Motor neuron (in vitro differentiated cells): ENCODE measurements around the gene KLHL11. TPM values are rescaled to one million over a fixed set of nuclear protein-coding genes. Genes with fewer than 3 reads are reported as not detected.

Experiments
- ATAC-seq, 8 experiments: fragments of 200-7000 bp; cut with Tn5 transposase; replicated peaks in 6 of 8; 2 replicates each; pipeline ENCODE4 v1.8.0; 2021; ENCODE audit warnings: mild to moderate bottlenecking in 8 of 8, moderate library complexity in 8 of 8
- H3K27ac ChIP-seq, 2 donors: fragments of 250-450 bp; sonication (Bioruptor Pico); 2 replicates each; pipeline ENCODE4 v1.9.0; 2021; ENCODE audit warnings: antibody characterized with exemption in 2 of 2, mild to moderate bottlenecking in 2 of 2, moderate library complexity in 1 of 2
- H3K4me1 ChIP-seq, 2 donors: fragments of 250-450 bp; sonication (Bioruptor Pico); replicated peaks in 1 of 2; 2 replicates each; pipeline ENCODE4 v1.6.1; 2021; ENCODE audit warnings: antibody characterized with exemption in 2 of 2, mild to moderate bottlenecking in 2 of 2, moderate library complexity in 1 of 2
- H3K4me3 ChIP-seq, 5 donors: fragments of 250-450 bp; sonication (Bioruptor Pico); 2 replicates each; pipeline ENCODE4 v1.9.0; 2021; ENCODE audit warnings: antibody characterized with exemption in 5 of 5, mild to moderate bottlenecking in 5 of 5, moderate library complexity in 4 of 5
- WGBS, 10 experiments: fragments of 450-650 bp; shearing (Covaris generic); methylation state at CpG; one replicate each; pipeline ENCODE4 v1.0.0; 2022; 5-methylcytosine and 5-hydroxymethylcytosine counted together
- in situ Hi-C, 9 experiments: fragments of 400-800 bp; cut with MboI; loops; one replicate each; pipeline ENCODE4 v1.15.0; 2021; ENCODE audit warnings: low sequenced_read_pairs in 9 of 9, low pct_unique_long_range_greater_than_20kb in 2 of 9; ENCODE audit not compliant: unreplicated experiment in 9 of 9
- total RNA-seq, 8 experiments: library from RNA; unstranded; fragments of 300-600 nt; gene quantifications; 2 replicates each; pipeline versions ENCODE4 v1.2.3 to v1.2.4, GENCODE V29; 2022

KLHL11 gene
- total RNA-seq, 8 experiments from 2014 or later: 15.3 to 28.7 (median 22.8) TPM

DNA sequence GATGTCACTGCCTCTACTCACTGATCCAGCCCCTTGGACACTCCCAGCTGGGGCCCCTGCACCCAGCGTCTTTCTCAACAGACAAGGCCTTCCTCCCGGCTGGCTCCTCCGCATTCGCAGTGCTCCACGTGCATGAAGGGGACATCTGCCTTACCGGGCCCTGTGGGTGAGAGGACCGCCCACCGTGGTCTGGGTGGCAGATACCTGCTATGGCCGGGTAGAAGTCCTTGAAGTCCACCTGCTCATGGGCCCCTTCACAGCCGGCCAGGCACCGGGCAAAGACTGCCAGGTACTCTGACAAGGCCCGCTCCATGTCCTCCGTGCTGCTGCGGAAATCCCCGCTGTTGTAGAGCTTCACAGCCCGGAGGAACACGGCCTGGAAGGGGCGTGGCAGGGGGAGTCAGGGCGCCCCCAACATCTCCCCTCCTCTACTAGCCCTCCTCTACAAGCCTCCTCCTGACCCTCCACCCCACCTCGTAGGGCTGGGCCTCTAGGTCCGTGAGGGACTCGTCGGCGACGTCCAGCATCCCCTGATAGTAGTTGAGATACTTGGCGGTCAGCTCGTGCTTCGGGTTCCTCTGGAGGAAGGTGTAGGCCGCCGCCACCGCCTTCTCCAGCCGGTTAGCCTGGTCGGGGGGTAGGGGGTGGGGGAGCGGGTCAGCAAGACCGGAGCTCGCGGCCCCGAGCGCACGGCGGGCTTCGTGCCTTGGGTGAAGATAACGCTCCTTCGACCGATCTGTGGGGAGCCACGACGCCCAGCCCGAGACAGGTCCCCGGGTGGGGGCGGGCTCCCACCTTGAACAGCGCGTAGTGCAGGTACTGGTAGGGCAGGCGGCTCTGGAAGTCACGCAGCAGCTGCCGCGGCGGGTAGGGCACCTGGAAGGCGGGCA lies 54.3 kb downstream of the KLHL11 start:
- Histone ChIP-seq H3K4me1 (peaks cover 6 to 21% of the 10 kb centered on the region in 2 donors), H3K27ac (peak overlapping the region; percentile 89 to 93), H3K4me3 (peak overlapping the region; percentile 77 to 96 (median 80))
- in situ Hi-C loops: no loop called here
- ATAC-seq: peak in 4 of 8 experiments; percentile 1 to 4 (median 2)
- 3 to 21% methylated on average over 4 to 14 of the region's 58 CpGs; no CpG with 5 or more reads in 8 of the 10 experiments for WGBS, 10 experiments

GRCh38 chr17:41806685-41807445 lies 58.4 kb downstream of the KLHL11 start:
- 60 to 100% (median 90%) methylated on average over 1 to 3 of the region's 8 CpGs; no CpG with 5 or more reads in 5 of the 10 experiments for WGBS, 10 experiments
- Histone ChIP-seq H3K4me3 (no peak overlapping the region), H3K4me1 (peaks cover 6 to 13% of the 10 kb centered on the region in 2 donors), H3K27ac (no peak overlapping the region)
- in situ Hi-C loops: loop anchor here in 1 of 9 experiments (10.0 kb wide), 1 partner anchor 72 kb away; the partner anchor contains the start of gene HAP1
- no peak for ATAC-seq

Other genes with a start within 250 kb of the KLHL11 start
- 10 to 100 TPM in 3 of 8 experiments, 1 to 10 TPM in 1, under 1 TPM in 2, not detected in 2; 0.17 to 18.1 (median 5.8) TPM for gene KRT17, start 240.8 kb downstream of the KLHL11 start, total RNA-seq
- gene EIF1, start 176.5 kb downstream of the KLHL11 start, total RNA-seq: 100 to 1,000 TPM; 160 to 776 (median 444) TPM
- not detected for gene GAST, start 153.1 kb downstream of the KLHL11 start, total RNA-seq
- gene HAP1, start 130.8 kb downstream of the KLHL11 start, total RNA-seq: 10 to 100 TPM in 1 of 8 experiments, 1 to 10 TPM in 6, under 1 TPM in 1; 0.41 to 12.8 (median 2.1) TPM
- 10 to 100 TPM in 7 of 8 experiments, 1 to 10 TPM in 1; 4.9 to 34.5 (median 16.8) TPM for gene JUP, start 78.7 kb downstream of the KLHL11 start, total RNA-seq
- gene P3H4, start 53.5 kb downstream of the KLHL11 start, total RNA-seq: 10 to 100 TPM; 13.4 to 50.3 (median 20.3) TPM
- gene FKBP10, start 52.4 kb downstream of the KLHL11 start, total RNA-seq: 100 to 1,000 TPM in 4 of 8 experiments, 10 to 100 TPM in 4; 42.7 to 330 (median 97.6) TPM
- gene NT5C3B, start 29.2 kb downstream of the KLHL11 start, total RNA-seq: 100 to 1,000 TPM in 4 of 8 experiments, 10 to 100 TPM in 4; 55.9 to 126 (median 104) TPM
- gene KLHL10, start 27.6 kb downstream of the KLHL11 start, total RNA-seq: under 1 TPM; 0.20 to 0.77 (median 0.32) TPM
- 100 to 1,000 TPM in 4 of 8 experiments, 10 to 100 TPM in 4; 87.0 to 283 (median 141) TPM for gene ACLY, start 53.5 kb upstream of the KLHL11 start, total RNA-seq
- gene ODAD4, start 65.2 kb upstream of the KLHL11 start, total RNA-seq: 10 to 100 TPM in 1 of 8 experiments, 1 to 10 TPM in 6, under 1 TPM in 1; 0.31 to 10.4 (median 4.6) TPM
- gene CNP, start 101.4 kb upstream of the KLHL11 start, total RNA-seq: 10 to 100 TPM; 20.5 to 99.0 (median 51.0) TPM
- gene DNAJC7, start 152.0 kb upstream of the KLHL11 start, total RNA-seq: 100 to 1,000 TPM in 4 of 8 experiments, 10 to 100 TPM in 4; 56.4 to 143 (median 93.6) TPM
- 10 to 100 TPM; 32.3 to 65.8 (median 51.8) TPM for gene NKIRAS2, start 154.7 kb upstream of the KLHL11 start, total RNA-seq
- 1 to 10 TPM in 5 of 8 experiments, under 1 TPM in 3; 0.25 to 2.9 (median 2.1) TPM for gene C17orf113, start 185.2 kb upstream of the KLHL11 start, total RNA-seq
- 1 to 10 TPM in 5 of 8 experiments, under 1 TPM in 3; 0.51 to 4.2 (median 1.9) TPM for gene ZNF385C, start 233.1 kb upstream of the KLHL11 start, total RNA-seq
- 10 to 100 TPM in 1 of 8 experiments, 1 to 10 TPM in 4, under 1 TPM in 3; 0.33 to 29.3 (median 3.3) TPM for gene DHX58, start 247.3 kb upstream of the KLHL11 start, total RNA-seq